D721Med (cell line): ENCODE measurements around the gene VPS39.

Experiments used
- DNase-seq: peaks from one replicate; pipeline ENCODE4 v3.0.0; 2011; ENCODE audit warnings: low spot score; ENCODE audit not compliant: insufficient read length
- FAIRE-seq: peaks from 2 replicates; lab custom pipeline; 2011; peaks lifted over from hg19 to GRCh38; lab: Jason Lieb, UNC
- TF ChIP-seq, protein P1 (sequence below): IDR thresholded peaks from 2 replicates; pipeline ENCODE4 v1.5.1; 2012; ENCODE audit warnings: mild to moderate bottlenecking, control low read depth; ENCODE audit not compliant: insufficient read depth; ENCODE audit errors: missing control alignments

The VPS39 gene

GRCh38 chr15:42207674-42208579 is at the start of gene VPS39:
VPS39 (minus strand) TSS chr15:42208304; CDS start chr15:42208153, 151 bp downstream.
- FAIRE-seq (no peak), DNase-seq (peak; percentile 58)
- TF ChIP-seq, protein P1, sequence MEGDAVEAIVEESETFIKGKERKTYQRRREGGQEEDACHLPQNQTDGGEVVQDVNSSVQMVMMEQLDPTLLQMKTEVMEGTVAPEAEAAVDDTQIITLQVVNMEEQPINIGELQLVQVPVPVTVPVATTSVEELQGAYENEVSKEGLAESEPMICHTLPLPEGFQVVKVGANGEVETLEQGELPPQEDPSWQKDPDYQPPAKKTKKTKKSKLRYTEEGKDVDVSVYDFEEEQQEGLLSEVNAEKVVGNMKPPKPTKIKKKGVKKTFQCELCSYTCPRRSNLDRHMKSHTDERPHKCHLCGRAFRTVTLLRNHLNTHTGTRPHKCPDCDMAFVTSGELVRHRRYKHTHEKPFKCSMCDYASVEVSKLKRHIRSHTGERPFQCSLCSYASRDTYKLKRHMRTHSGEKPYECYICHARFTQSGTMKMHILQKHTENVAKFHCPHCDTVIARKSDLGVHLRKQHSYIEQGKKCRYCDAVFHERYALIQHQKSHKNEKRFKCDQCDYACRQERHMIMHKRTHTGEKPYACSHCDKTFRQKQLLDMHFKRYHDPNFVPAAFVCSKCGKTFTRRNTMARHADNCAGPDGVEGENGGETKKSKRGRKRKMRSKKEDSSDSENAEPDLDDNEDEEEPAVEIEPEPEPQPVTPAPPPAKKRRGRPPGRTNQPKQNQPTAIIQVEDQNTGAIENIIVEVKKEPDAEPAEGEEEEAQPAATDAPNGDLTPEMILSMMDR, result no peak

- DNase-seq (no peak), FAIRE-seq (no peak)
- TF ChIP-seq, protein P1, result no peak
These were observed 45.2 kb upstream of the VPS39 start for GRCh38 chr15:42253300-42253699.

DNA sequence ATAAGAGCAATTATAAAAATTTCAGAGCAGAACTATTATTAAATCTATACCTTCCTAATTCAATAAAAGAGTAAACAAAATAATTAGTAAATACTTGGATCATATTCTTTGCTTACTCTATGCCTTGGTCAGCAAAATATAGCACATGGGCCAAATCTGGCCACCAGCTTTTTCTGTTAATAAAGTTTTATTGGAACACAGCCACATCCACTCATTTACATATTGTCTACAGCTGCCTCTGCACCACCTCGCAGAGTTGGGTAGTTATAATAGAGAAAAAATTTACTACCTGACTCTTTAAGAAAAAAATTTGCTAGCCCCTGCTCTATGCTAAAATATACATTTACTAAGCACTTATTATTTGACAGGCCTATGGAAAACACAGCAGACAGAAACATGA is 32.7 kb upstream of the VPS39 start:
- FAIRE-seq (no peak), DNase-seq (no peak)
- TF ChIP-seq, protein P1, result no peak

- FAIRE-seq, result peak; percentile 29
These were observed 31.6 kb upstream of the VPS39 start for GRCh38 chr15:42239528-42240182.

DNA sequence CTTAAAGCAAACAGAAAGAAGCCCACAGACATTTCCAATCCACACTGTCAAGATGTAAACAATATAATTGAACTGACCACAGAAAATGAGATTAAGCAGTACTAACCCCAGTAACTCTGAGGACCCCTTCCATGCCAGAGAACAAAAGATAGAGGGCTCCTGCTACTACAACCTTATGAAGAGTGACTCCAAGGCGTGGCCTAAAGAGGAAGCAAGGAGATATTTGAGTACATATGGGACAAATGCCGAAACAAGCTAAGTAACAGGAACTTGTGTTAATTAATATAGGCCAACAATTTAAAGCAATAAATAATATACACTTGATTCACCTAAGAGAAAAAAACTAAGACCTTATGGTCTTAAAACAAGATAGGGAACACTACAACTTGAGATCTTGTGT is 25.0 kb upstream of the VPS39 start:
- TF ChIP-seq, protein P1, result no peak
- no peak for FAIRE-seq
- no peak for DNase-seq

More at GRCh38 chr15:42239528-42240182, 31.6 kb upstream of the VPS39 start:
- TF ChIP-seq, protein P1, result no peak
- no peak for DNase-seq

DNA sequence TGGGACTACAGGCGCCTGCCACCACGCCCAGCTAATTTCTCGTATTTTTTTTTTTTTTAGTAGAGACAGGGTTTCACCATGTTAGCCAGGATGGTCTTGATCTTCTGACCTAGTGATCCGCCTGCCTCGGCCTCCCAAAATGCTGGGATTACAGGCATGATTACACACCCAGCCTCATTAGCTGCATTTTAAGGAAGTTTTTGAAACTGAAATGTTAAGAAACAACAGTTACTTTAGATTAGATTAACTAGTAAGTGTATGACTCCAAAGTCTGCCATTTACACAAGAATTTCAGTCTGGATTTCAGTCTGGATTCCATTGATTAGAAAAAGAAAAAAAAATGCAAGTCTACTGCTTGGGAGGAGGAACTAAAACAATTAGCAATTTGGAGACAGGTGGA is 24.5 kb upstream of the VPS39 start:
- FAIRE-seq, result no peak
- DNase-seq, result no peak
- TF ChIP-seq, protein P1, result no peak
